IgD-negative memory B cell (primary cell): ENCODE measurements around the gene NAGLU. TPM values are rescaled to one million over a fixed set of nuclear protein-coding genes. Genes with fewer than 3 reads are reported as not detected.
"Not testable (repeated sequence)": the region's sequence is repeated elsewhere in the genome, so short reads cannot be mapped to it uniquely, and the experiment has no call there.

Experiments used
- H3K27ac Mint-ChIP-seq, 3 donors: one replicate each; pipeline ENCODE4 v1.8.0; 2020 to 2022; ENCODE audit warnings: mild to moderate bottlenecking in 3 of 3, mixed read lengths in 3 of 3, moderate library complexity in 1 of 3
- H3K27me3 Mint-ChIP-seq: one replicate; pipeline ENCODE4 v1.8.0; 2021; ENCODE audit warnings: mixed read lengths
- H3K36me3 Mint-ChIP-seq: one replicate; pipeline ENCODE4 v1.8.0; 2020; ENCODE audit warnings: mild to moderate bottlenecking, mixed read lengths
- H3K4me1 Mint-ChIP-seq, 3 donors: one replicate each; pipeline ENCODE4 v1.8.0; 2020 to 2022; ENCODE audit warnings: mixed read lengths in 3 of 3, mild to moderate bottlenecking in 1 of 3
- H3K4me3 Mint-ChIP-seq, 4 donors: one replicate each; pipeline ENCODE4 v1.8.0; 2020 to 2022; ENCODE audit warnings: mild to moderate bottlenecking in 4 of 4, mixed read lengths in 4 of 4, moderate library complexity in 3 of 4
- H3K9me3 Mint-ChIP-seq, 3 donors: one replicate each; pipeline ENCODE4 v1.8.0; 2020 to 2021; ENCODE audit warnings: mixed read lengths in 3 of 3, mild to moderate bottlenecking in 1 of 3
- polyA plus RNA-seq: library from polyadenylated mRNA; unstranded; fragments of 300-500 nt; fragmentation: Illumina TruSeq; gene quantifications from one replicate; pipeline ENCODE4 v1.2.3, GENCODE V29; 2021

Gene NAGLU
- polyA plus RNA-seq, 1 donor from 2014 or later = 14.4 TPM

DNA sequence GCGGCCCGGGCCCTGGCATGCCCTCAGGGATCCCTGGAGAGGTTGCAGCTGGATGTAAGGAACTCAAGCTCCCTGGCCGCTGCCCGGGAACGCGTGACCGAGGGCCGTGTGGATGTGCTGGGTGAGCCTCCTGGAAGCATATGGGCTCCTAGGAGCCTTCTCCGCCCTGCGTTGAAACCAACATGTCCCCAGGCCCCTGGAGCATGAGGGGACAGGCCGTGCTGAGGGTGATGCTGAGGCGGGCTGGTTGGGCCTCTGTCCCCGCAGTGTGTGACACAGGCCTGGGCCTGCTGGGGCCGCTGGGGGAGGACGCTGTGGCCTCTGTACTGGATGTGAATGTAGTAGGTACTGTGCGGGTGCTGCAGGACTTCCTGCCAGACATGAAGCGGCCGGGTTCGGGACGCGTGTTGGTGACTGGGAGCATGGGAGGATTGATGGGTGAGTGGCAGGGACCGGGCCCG, 11.0 kb downstream of the NAGLU start:
- peaks cover 5 to 9% (median 7%) of the 10 kb centered on the region in 3 donors for H3K4me1 Mint-ChIP-seq
- H3K27me3 Mint-ChIP-seq = no peaks in the 10 kb centered on the region
- no peaks in the 10 kb centered on the region for H3K9me3 Mint-ChIP-seq
- no peaks in the 10 kb centered on the region for H3K36me3 Mint-ChIP-seq
- no peak overlapping the region for H3K27ac Mint-ChIP-seq
- peak overlapping the region in 2 of 4 donors; percentile 74 to 83 for H3K4me3 Mint-ChIP-seq

DNA sequence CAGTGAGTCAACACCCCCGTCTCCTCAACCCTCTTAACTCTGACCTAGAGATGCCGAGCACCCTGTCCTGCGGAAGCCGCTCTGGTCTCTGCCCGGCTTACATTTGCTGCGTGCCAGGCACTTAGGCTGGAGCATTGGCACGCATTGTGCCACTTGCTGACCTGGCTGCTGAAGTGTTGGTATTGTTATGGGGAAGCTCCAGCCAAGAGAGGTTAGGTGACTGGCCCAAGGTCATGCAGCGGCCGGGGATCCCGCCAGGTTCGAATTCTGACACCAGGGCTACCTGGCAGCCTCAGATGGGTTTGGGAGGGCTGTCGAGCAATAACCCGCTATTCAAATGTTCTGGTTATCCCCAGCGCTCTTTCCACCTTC, 11.6 kb downstream of the NAGLU start:
- Mint-ChIP-seq H3K27me3 (no peaks in the 10 kb centered on the region), H3K4me1 (peaks cover 7 to 9% (median 7%) of the 10 kb centered on the region in 3 donors), H3K27ac (no peak overlapping the region), H3K36me3 (no peaks in the 10 kb centered on the region), H3K4me3 (peak overlapping the region in 1 of 4 donors; percentile 83), H3K9me3 (no peaks in the 10 kb centered on the region)

DNA sequence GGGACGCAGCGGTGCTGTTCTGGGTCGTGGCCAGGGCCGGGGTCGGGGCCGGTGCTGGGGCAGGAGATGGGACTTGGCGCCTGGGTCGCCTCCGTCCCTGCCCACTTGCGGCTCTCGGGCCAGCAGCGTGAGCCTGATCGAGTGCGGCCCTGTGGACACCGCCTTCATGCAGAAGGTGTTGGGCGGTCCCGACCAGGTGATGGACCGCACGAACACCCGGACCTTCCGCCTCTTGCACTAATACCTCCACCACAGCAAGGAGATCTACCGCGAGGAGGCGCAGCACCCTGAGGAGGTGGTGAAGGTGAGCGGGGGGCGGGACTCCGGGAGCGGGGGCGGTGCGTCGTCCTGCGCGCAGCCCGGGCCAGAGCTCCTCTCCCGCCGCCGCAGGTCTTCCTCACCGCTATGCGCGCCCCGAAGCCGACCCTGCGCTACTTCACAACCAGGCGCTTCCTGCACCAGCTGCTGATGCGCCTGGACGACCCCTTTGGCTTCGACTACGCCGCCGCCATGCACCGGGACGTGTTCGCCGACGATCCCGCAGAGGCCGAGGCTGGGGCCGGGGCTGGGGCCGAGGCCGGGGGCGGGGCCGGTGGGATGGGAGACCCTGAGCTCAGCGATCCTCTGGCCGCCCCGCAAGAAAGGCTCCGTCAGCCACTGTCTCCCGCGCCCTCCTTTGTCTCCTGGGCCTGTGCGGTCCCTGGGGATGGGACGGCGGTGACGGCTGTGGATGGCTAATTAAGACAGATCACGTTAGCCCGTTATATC, 12.2 kb downstream of the NAGLU start:
- H3K4me1 Mint-ChIP-seq = peaks cover 7 to 9% (median 7%) of the 10 kb centered on the region in 3 donors
- H3K27me3 Mint-ChIP-seq = no peaks in the 10 kb centered on the region
- H3K27ac Mint-ChIP-seq = peak overlapping the region in 2 of 3 donors; percentile 32 to 87
- H3K4me3 Mint-ChIP-seq = peak overlapping the region; percentile 57 to 83 (median 73)
- H3K36me3 Mint-ChIP-seq = no peaks in the 10 kb centered on the region
- H3K9me3 Mint-ChIP-seq = no peaks in the 10 kb centered on the region

DNA sequence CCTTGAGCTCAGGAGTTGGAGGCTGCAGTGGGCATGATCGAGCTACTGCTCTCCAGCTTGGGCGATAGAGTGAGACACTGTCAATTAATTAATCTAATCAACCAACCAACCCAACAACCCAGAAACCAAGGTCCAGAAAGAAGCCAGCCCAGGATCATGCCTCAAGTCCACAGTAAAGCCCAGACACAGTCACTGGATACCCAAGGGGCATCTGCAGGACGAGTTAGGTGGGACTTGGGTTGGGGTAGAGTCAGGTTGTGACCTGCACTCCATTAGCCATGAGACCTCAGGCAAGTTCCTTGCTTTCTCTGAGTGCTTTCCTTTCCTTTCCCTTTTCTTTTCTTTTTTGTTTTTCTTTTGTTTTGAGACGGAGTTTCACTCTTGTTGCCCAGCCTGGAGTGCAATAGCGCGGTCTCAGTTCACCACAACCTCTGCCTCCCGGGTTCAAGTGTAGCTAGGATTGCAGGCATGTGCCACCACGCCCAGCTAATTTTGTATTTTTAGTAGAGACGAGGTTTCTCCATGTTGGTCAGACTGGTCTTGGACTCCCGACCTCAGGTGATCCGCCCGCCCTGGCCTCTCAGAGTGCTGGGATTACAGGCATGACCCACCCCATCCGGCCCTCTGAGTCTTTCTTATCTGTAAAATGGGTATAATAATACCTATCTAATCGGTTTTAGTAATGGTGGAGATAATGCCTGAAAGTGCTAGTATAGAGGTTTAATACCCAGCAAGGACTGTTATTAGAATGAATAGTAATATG, 13.1 kb downstream of the NAGLU start:
- no peaks in the 10 kb centered on the region for H3K36me3 Mint-ChIP-seq
- peak overlapping the region; percentile 57 to 83 (median 73) for H3K4me3 Mint-ChIP-seq
- peaks cover 7 to 12% (median 9%) of the 10 kb centered on the region in 3 donors for H3K4me1 Mint-ChIP-seq
- no peaks in the 10 kb centered on the region for H3K27me3 Mint-ChIP-seq
- peak overlapping the region in 1 of 3 donors; percentile 87 for H3K27ac Mint-ChIP-seq
- H3K9me3 Mint-ChIP-seq = no peaks in the 10 kb centered on the region

DNA sequence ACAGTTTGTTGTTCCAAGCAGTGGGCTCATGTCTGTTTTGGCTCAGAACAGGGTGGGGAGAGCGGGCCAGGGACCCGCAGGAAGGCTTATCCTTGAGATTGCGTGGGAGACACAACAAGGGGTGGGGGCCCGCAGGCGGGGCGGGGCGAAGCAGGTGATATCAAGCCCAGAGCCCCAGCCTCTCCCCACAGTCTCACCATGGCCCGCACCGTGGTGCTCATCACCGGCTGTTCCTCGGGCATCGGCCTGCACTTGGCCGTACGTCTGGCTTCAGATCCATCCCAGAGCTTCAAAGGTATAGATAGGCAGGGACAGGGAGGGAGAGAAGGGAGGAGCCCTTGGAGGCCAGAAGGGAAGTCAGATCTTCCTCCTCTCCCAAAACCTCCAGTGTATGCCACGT, 16.7 kb downstream of the NAGLU start, which contains the start of gene HSD17B1:
Gene HSD17B1, plus strand, starts transcription at position 188 of the 400 bp plus-strand sequence. Its CDS starts 11 bp downstream, at position 199.
- H3K9me3 Mint-ChIP-seq, H3K27me3 Mint-ChIP-seq, H3K36me3 Mint-ChIP-seq: not testable (repeated sequence)
- H3K27ac Mint-ChIP-seq = peak within 1 kb of the TSS; percentile 74 to 96 (median 96)
- peak within 1 kb of the TSS; percentile 89 to 98 (median 94) for H3K4me3 Mint-ChIP-seq
- H3K4me1 Mint-ChIP-seq = peaks cover 15 to 19% (median 18%) of the 10 kb centered on the region in 3 donors

DNA sequence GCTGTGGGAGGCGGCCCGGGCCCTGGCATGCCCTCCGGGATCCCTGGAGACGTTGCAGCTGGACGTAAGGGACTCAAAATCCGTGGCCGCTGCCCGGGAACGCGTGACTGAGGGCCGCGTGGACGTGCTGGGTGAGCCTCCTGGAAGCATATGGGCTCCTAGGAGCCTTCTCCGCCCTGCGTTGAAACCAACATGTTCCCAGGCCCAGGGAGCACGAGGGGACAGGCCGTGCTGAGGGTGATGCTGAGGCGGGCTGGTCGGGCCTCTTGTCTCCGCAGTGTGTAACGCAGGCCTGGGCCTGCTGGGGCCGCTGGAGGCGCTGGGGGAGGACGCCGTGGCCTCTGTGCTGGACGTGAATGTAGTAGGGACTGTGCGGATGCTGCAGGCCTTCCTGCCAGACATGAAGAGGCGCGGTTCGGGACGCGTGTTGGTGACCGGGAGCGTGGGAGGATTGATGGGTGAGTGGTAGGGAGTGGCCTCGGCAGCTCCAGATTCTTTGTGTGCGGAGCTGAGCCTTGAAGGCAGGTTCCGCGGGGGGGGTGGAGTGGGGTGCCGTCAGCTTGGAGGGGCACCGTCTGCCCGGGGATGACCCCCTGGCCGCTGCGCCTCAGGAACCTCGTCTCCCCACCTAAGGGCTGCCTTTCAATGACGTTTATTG, 17.2 kb downstream of the NAGLU start:
- Mint-ChIP-seq H3K4me3 (peak overlapping the region; percentile 89 to 98 (median 94)), H3K27me3 (no peaks in the 10 kb centered on the region), H3K9me3 (no peaks in the 10 kb centered on the region), H3K36me3 (peaks cover 2% of the 10 kb centered on the region), H3K27ac (peak overlapping the region; percentile 74 to 96 (median 96)), H3K4me1 (peaks cover 15 to 19% (median 17%) of the 10 kb centered on the region in 3 donors)

DNA sequence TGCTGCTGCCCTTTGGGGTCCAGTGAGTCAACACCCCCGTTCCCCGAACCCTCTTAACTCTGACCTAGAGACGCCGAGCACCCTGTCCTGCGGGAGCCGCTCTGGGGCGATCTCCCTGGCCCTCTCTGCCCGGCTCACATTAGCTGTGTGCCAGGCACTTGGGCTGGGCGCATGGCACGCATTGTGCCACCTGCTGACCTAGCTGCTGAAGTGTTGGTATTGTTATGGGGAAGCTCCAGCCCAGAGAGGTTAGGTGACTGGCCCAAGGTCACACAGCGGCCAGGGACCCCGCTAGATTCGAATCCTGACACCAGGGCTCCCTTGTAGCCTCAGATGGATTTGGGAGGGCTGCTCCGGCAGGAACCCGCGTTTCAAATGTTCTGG, 17.8 kb downstream of the NAGLU start:
- Mint-ChIP-seq H3K27ac (peak overlapping the region; percentile 96 to 98 (median 96)), H3K4me3 (peak overlapping the region; percentile 89 to 98 (median 94)), H3K27me3 (no peaks in the 10 kb centered on the region), H3K36me3 (peaks cover 2% of the 10 kb centered on the region), H3K4me1 (peaks cover 12 to 17% (median 17%) of the 10 kb centered on the region in 3 donors), H3K9me3 (no peaks in the 10 kb centered on the region)

DNA sequence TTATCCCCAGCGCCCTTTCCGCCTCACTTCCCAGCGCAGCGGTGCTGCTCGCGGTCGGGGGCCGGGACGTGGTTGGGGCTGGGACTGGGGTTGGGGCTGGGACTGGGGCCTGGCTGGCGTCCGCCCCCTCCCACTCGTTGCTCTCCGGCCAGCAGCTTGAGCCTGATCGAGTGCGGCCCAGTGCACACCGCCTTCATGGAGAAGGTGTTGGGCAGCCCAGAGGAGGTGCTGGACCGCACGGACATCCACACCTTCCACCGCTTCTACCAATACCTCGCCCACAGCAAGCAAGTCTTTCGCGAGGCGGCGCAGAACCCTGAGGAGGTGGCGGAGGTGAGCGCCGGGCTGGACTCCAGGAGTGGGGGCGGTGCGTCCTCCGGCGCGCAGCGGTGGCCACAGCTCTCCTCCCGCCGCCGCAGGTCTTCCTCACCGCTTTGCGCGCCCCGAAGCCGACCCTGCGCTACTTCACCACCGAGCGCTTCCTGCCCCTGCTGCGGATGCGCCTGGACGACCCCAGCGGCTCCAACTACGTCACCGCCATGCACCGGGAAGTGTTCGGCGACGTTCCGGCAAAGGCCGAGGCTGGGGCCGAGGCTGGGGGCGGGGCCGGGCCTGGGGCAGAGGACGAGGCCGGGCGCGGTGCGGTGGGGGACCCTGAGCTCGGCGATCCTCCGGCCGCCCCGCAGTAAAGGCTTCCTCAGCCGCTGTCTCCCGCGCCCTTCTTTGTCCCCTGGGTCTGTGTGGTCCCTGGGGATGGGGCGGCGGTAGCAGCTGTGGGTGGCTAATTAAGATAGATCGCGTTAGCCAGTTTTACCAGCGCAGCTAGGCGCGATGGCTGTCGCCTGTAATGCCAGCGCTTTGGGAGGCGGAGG, 18.4 kb downstream of the NAGLU start:
- no peaks in the 10 kb centered on the region for H3K9me3 Mint-ChIP-seq
- H3K4me1 Mint-ChIP-seq = peaks cover 7 to 17% (median 16%) of the 10 kb centered on the region in 3 donors
- peak overlapping the region; percentile 96 to 98 (median 96) for H3K27ac Mint-ChIP-seq
- peak overlapping the region; percentile 89 to 98 (median 94) for H3K4me3 Mint-ChIP-seq
- H3K27me3 Mint-ChIP-seq = no peaks in the 10 kb centered on the region
- H3K36me3 Mint-ChIP-seq = peaks cover 2% of the 10 kb centered on the region

DNA sequence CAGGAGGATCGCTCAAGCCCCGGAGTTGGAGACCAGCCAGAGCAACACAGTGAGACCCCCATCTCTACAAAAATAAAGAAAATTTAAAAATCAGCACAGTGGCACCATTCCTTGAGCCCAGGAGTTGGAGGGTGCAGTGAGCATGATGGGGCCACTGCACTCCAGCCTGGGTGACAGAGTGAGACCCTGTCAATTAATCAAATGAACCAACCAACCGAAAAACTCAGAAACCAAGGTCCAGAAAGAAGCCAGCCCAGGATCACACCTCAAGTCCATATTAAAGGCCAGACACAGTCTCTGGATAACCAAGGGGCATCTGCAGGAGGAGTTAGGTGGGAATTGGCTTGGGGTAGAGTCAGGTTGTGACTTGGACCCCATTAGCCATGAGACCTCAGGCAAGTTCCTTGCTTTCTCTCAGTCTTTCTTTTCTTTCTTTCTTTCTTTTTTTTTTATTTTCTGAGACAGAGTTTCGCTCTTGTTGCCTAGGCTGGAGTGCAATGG, 19.1 kb downstream of the NAGLU start:
- peaks cover 10 to 17% (median 16%) of the 10 kb centered on the region in 3 donors for H3K4me1 Mint-ChIP-seq
- H3K36me3 Mint-ChIP-seq = peaks cover 2% of the 10 kb centered on the region
- peak overlapping the region; percentile 89 to 98 (median 94) for H3K4me3 Mint-ChIP-seq
- H3K9me3 Mint-ChIP-seq = no peaks in the 10 kb centered on the region
- H3K27me3 Mint-ChIP-seq = no peaks in the 10 kb centered on the region
- peak overlapping the region; percentile 96 to 98 (median 96) for H3K27ac Mint-ChIP-seq

DNA sequence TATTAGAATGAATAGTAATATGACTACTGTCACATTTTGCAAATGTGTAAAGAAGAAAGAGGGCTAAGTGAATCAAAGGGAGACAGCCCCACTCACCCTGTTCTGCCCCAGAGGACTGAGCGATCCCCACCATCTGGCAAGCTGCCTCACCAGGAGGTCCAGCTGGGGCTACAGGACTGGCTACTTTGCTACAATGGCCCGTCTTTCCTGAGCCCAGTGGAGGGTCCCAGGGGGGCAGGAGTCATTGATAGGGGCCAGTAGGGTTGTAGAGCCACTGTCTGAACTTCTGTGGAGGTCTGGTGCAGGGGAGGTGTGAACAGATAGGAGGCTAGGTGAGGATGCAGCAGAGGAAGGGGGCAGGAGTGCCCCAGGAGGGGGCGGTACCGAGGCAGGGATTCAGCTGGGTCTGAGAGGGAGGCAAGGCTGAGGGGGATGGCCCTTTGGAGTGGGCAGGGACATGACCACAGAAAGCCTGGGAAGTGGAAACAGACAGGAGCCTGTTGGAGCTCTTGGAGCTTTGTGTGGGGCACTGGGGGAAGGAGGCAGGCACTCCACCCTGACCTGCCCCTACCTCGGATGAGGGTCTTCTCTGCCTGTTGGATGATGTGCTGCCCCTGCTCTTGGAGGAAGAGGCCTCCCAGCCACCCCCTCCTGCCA, 20.0 kb downstream of the NAGLU start:
- H3K4me1 Mint-ChIP-seq = peaks cover 10 to 15% (median 14%) of the 10 kb centered on the region in 3 donors
- H3K4me3 Mint-ChIP-seq = peak overlapping the region in 3 of 4 donors; percentile 55 to 89 (median 75)
- H3K36me3 Mint-ChIP-seq, H3K9me3 Mint-ChIP-seq, H3K27me3 Mint-ChIP-seq: not testable (repeated sequence)
- peak overlapping the region in 2 of 3 donors; percentile 96 to 98 for H3K27ac Mint-ChIP-seq

DNA sequence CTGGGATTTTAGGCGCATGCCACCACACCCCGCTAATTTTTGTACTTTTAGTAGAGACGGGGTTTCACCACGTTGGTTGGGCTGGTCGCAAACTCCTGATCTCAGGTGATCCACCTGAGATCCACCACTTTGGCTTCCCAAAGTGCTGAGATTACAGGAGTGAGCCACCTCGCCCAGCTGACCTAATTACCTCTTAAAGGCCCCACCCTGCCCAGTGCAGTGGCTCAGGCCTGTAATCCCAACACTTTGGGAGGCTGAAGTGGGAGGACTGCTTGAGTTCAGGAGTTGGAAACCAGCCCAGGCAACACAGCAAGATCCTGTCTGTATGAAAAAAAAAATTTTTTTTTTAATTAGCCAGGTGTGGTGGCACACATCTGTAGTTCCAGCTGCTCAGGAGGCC, 23.0 kb downstream of the NAGLU start:
- no peaks in the 10 kb centered on the region for H3K27me3 Mint-ChIP-seq
- H3K27ac Mint-ChIP-seq = peak overlapping the region in 1 of 3 donors; percentile 94
- peak overlapping the region in 1 of 4 donors; percentile 87 for H3K4me3 Mint-ChIP-seq
- no peaks in the 10 kb centered on the region for H3K9me3 Mint-ChIP-seq
- peaks cover 23 to 28% (median 23%) of the 10 kb centered on the region in 3 donors for H3K4me1 Mint-ChIP-seq
- peaks cover 2% of the 10 kb centered on the region for H3K36me3 Mint-ChIP-seq

DNA sequence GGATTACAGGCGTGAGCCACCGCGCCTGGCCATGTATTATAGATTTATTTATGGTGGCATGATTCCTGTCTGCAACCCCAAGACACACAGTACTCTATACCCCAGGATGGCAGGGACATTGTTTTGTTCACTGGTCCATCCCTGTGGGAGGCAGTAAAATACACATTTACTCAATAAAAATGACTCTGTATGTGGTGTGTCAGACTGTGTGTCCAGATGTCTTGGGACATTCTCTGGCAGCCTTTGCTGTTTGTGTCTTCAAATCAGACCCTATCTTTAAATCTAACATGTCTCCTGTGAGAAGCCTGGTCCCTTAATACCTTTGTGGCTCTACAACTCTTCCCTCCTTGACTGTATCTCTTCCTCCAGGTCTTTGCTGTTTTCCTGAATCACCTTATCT, 24.2 kb downstream of the NAGLU start:
- Mint-ChIP-seq H3K36me3 (no peaks in the 10 kb centered on the region), H3K27me3 (no peaks in the 10 kb centered on the region), H3K4me3 (peak overlapping the region in 3 of 4 donors; percentile 39 to 87 (median 87)), H3K27ac (peak overlapping the region in 2 of 3 donors; percentile 89 to 94), H3K4me1 (peaks cover 19 to 22% (median 20%) of the 10 kb centered on the region in 3 donors), H3K9me3 (no peaks in the 10 kb centered on the region)

DNA sequence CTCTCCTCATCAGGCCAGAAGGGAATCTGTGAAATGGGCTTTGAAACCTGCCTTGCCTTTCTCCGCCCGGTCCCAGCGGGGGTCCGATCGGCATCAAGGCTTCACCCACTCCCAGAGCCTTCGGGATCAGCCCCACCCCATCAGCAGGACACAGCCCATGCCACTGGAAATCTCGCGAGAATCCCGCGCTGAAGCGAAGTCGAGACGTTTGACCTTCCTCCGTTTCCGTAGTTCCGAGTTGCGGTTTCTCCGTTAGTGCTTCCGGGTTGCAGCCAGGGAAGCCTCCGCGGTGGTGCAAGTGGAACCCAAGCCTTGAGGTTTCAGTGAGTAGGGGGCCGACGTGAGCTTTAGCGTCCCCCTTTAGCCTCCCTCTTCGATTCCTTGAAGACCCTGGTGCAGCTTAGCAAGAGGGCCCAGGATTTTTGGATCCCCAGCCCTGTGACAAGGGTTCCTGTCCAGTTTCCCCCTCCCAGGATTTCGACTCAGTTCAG, 25.9 kb downstream of the NAGLU start, which contains the start of gene COASY:
Gene COASY, plus strand, starts transcription at position 252 of the 491 bp plus-strand sequence. CDS start 475 bp downstream, outside the sequence.
- no peaks in the 10 kb centered on the region for H3K36me3 Mint-ChIP-seq
- H3K27ac Mint-ChIP-seq = peak within 1 kb of the TSS; percentile 88 to 94 (median 94)
- H3K9me3 Mint-ChIP-seq = no peaks in the 10 kb centered on the region
- no peaks in the 10 kb centered on the region for H3K27me3 Mint-ChIP-seq
- peaks cover 18 to 26% (median 19%) of the 10 kb centered on the region in 3 donors for H3K4me1 Mint-ChIP-seq
- H3K4me3 Mint-ChIP-seq = peak within 1 kb of the TSS; percentile 91 to 98 (median 96)
